ENCODE measurements around the gene CUL3.

Gene CUL3

DNA sequence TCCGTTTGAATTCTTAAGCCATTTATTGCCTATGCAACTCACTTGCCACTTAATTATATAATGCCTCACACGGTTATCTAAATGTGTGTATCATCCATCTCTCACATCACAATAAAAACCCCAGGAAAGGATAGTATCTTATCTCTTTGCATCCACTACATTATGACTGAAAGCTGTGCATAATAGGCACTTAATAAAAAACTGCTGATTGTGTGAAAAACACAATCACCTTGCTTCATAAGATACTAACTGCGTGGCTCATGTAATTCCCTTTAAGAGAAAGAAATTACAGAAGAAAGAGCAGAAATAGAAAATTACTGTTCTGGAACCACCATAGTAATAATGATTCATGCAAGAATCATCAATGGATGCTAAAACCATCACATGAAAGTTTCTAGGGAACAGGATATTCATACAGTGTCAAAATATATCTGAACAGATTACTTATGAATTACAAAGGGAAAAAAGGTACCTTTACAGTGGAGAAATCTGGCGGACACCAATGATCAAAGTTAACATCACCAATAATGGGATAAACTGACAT lies 29.3 kb downstream of the CUL3 start:
- no peak for DNase-seq (ENCODE audit: extremely low spot score)
- ChIA-PET POLR2A (no interaction called here), CTCF (no interaction called here)
- TF ChIP-seq CTCF (IDR thresholded peaks at IDR 0.05; ENCODE audit: control extremely low read depth, extremely low read depth, low read depth, missing control alignments) = no peak

DNA sequence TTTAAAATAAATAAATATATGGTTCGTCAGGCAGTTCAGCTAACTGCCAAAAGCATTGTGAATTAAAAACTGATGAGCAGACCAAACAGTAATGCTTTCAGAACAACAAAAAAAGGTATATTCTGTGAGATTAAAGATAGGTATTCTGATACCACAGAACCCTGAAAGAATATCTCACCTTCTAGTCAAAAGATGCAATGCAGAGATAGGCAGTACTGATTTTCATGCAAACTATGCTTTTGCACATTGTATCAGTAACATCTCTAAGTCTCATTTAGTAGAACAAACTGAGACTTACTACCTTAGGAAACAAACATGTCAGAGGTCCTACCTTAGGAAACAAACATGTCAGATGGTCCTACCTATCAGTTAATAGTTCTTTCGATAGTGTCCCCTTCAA lies 32.4 kb downstream of the CUL3 start:
- no peak for DNase-seq (ENCODE audit: extremely low spot score)
- TF ChIP-seq CTCF (IDR thresholded peaks at IDR 0.05; ENCODE audit: control extremely low read depth, extremely low read depth, low read depth, missing control alignments) = no peak
- ChIA-PET POLR2A (no interaction called here), CTCF (no interaction called here)

DNA sequence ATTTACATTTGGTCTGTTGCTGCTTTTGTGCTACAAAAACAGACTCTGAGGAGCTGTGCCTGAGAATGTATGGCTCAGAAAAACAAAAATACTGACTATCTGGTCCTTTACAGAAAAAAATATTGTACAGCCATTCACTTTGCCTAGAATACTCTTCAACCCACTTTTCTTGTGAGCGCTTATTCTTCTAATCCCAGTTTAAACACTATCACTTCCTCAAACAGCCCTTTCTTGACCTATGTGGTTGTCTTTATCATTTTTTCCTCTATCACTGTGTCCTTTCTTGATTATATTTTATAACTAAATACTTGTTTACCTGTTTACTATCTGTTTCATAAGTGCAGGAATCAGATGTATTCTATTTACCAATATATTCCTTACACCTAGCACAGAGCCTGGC lies 33.5 kb downstream of the CUL3 start:
- TF ChIP-seq CTCF (IDR thresholded peaks at IDR 0.05; ENCODE audit: control extremely low read depth, extremely low read depth, low read depth, missing control alignments) = no peak
- CTCF ChIA-PET = no interaction called here
- no peak for DNase-seq (ENCODE audit: extremely low spot score)
- POLR2A ChIA-PET = no interaction called here

- CTCF ChIA-PET = interaction anchor here (1.0 to 2.1 kb wide), 3 partner anchors 14 to 26 kb away, joined by 4 to 7 read pairs (median 4); no protein-coding TSS in a partner anchor
- POLR2A ChIA-PET = no interaction called here
- no peak for TF ChIP-seq CTCF (IDR thresholded peaks at IDR 0.05; ENCODE audit: control extremely low read depth, extremely low read depth, low read depth, missing control alignments)
- no peak for DNase-seq (ENCODE audit: extremely low spot score)
Measured at GRCh38 chr2:224546926-224547325, 38.2 kb downstream of the CUL3 start.

DNA sequence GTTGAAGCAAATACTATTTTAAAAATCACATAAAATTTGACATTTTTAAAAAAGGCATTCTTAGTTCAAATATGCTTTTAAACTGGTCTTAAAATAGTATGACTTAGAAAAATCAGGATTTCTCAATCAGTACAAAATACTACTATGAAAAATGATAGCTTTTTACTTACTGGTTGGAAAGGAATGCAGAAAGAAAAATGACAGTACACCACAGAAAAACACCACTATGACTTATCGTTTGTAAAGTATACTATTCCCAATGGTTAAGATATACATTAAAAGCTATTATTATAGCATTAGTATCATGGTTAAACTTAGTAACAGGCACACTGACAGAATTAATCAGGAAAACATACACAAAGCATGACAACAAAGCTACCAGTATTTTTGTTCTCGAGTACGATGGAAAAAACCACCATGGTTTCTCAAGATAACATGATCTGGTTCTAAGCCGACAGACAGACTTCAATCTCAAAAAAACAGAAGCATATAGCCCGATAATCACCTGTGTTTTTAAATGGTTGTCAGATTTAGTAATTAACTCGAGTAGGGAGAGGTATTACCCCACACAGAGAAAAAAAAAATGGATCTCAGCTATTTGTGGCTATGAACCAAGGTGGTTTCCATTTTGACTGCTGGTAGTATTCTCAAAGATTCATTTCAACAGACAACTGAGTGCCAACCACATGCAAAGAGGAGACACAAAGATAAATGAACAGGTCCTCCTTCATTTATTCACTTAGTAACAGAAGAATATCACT lies 39.1 kb downstream of the CUL3 start:
- ChIA-PET CTCF (interaction anchor here (1.0 to 1.5 kb wide), 7 partner anchors 12 to 34 kb away, joined by 3 to 7 read pairs (median 3); no protein-coding TSS in a partner anchor), POLR2A (no interaction called here)
- DNase-seq (ENCODE audit: extremely low spot score) = no peak
- TF ChIP-seq CTCF (IDR thresholded peaks at IDR 0.05; ENCODE audit: control extremely low read depth, extremely low read depth, low read depth, missing control alignments) = no peak

- POLR2A ChIA-PET = no interaction called here
- TF ChIP-seq CTCF (IDR thresholded peaks at IDR 0.05; ENCODE audit: control extremely low read depth, extremely low read depth, low read depth, missing control alignments) = no peak
- no peak for DNase-seq (ENCODE audit: extremely low spot score)
- CTCF ChIA-PET = interaction anchor here (0.6 to 1.5 kb wide), 2 partner anchors 19 to 39 kb away, joined by 3 to 4 read pairs; no protein-coding TSS in a partner anchor
Measured at GRCh38 chr2:224543939-224544338, 41.2 kb downstream of the CUL3 start.
